Measurements from ENCODE around the gene MAP2K3. TPM values are rescaled to one million over a fixed set of nuclear protein-coding genes. Genes with fewer than 3 reads are reported as not detected.
"Not testable (repeated sequence)": the region's sequence is repeated elsewhere in the genome, so short reads cannot be mapped to it uniquely, and the experiment has no call there.

MAP2K3 gene
- total RNA-seq, 1 experiment from 2014 or later, result 98.1 TPM

DNA sequence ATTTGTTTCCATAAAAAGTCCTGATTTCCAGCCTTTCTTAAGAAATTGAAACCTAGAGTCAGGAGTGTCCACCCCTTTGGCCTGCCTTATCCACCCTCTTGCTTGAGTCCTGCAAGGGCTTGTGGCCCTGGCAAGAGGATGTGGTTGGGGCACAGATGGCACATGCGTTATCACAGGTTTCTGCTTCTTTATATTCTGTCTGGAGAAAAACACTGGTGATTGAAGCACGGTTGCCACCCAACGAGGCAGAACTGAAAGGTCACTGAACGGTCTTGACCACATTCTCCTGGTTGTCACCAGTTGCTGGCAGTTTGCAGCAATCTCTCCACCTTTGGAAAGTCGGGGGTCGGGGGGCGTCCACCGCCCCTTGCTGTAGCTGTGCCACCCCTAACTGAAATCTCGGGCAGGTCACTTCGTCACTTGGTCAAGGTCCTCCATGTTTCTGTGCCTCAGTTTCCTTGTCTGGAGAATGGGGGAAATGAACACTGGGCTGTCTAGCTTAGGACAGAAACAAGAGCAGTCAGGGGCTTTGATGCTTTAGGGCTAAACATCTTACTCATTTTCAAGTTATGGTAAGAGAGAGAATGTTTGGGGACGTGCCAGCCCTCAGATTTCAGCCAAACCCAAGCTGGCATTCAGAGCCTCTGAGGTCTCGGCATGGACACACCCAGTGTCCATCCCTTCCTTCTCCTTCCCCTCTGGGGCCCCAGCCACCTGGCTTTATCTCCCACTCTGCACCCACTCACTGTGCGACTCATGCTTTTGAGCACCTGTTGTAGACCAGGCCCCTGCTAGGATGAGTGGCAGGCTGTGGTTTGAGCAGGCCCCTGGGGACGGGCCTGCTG, 63.8 kb downstream of the MAP2K3 start:
- BruUV-seq (replicated peaks); H2AFZ ChIP-seq; H3K9me2 ChIP-seq (ENCODE audit: insufficient read depth); H3K79me2 ChIP-seq (ENCODE audit: low read depth); H3K4me1 ChIP-seq (replicated peaks; ENCODE audit: insufficient read depth); H3K36me3 ChIP-seq (ENCODE audit: low read depth); H3K27me3 ChIP-seq (ENCODE audit: insufficient read depth, low read depth); H3K27ac ChIP-seq; CTCF ChIA-PET; H4K20me1 ChIP-seq (ENCODE audit: insufficient read depth); intact Hi-C loops (cut with micrococcal nuclease; ENCODE audit: unreplicated experiment); H3K4me2 ChIP-seq; H3F3A ChIP-seq (ENCODE audit: insufficient read depth, low read depth); H3K4me3 ChIP-seq; H3K9me3 ChIP-seq (ENCODE audit: insufficient read depth, low read depth); POLR2A ChIA-PET (ENCODE audit: unreplicated experiment): not testable (repeated sequence)
- DNase-seq, result peak in 1 of 2 experiments; percentile 69

DNA sequence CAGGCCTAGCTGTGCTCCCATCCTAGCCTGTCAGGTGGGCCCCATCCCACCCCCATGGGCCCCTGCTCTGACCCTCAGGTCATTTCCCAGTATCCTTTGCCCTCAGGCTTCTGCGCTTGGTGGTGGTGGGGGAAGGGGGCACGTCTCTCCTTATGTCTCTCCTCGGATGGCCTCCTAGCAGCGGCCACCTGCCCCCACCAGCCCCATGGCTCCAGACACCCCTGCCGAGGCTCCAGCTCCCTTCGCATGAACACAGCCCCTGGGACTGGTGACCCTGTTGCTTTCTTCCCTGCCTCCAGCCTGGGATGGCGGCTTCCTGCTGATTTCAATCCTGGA, 64.4 kb downstream of the MAP2K3 start:
- H4K20me1 ChIP-seq (ENCODE audit: insufficient read depth); DNase-seq; H3K27ac ChIP-seq; H2AFZ ChIP-seq; H3K4me2 ChIP-seq; H3K79me2 ChIP-seq (ENCODE audit: low read depth); H3F3A ChIP-seq (ENCODE audit: insufficient read depth, low read depth); H3K4me1 ChIP-seq (replicated peaks; ENCODE audit: insufficient read depth); H3K36me3 ChIP-seq (ENCODE audit: low read depth); H3K9me3 ChIP-seq (ENCODE audit: insufficient read depth, low read depth); H3K4me3 ChIP-seq; CTCF ChIA-PET; H3K27me3 ChIP-seq (ENCODE audit: insufficient read depth, low read depth); H3K9me2 ChIP-seq (ENCODE audit: insufficient read depth); BruUV-seq (replicated peaks); intact Hi-C loops (cut with micrococcal nuclease; ENCODE audit: unreplicated experiment); POLR2A ChIA-PET (ENCODE audit: unreplicated experiment): not testable (repeated sequence)

DNA sequence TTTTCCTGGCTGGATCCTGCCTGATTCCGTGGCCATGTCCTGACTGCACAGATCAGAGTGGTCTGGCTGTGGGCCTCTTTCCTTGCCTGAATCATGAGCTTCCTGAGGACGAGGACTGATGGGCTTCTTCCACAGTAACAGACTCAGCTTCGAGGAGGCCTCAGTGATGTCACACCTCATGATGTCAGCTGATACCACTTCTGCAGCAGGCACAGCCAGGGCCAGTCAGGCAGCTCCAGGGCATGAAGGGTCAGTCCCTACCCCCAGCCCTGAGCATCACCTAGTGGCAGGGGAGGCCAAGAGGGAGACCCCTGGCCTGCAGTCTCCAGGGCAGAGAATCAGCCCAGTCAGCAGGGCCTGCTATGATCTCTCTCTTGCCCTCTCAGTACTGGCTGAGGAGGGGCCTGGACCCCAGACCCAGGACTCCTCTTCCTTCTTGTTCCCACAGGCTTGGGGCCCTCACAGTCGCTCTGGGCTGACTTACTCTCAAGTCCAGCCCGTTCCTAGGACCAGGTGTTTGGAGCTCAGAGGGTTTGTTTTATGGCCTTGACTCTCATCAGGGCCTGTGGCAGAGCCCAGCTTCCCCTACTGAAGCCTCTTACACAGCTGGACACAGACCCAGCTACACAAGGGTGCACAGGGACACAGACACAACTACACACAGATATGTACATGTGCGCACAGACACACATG, 65.0 kb downstream of the MAP2K3 start:
- H3K27ac ChIP-seq; H3K36me3 ChIP-seq (ENCODE audit: low read depth); H3K9me2 ChIP-seq (ENCODE audit: insufficient read depth); H2AFZ ChIP-seq; H3K79me2 ChIP-seq (ENCODE audit: low read depth); intact Hi-C loops (cut with micrococcal nuclease; ENCODE audit: unreplicated experiment); H3K4me2 ChIP-seq; H3F3A ChIP-seq (ENCODE audit: insufficient read depth, low read depth); H3K27me3 ChIP-seq (ENCODE audit: insufficient read depth, low read depth); H3K4me1 ChIP-seq (replicated peaks; ENCODE audit: insufficient read depth); POLR2A ChIA-PET (ENCODE audit: unreplicated experiment); H3K9me3 ChIP-seq (ENCODE audit: insufficient read depth, low read depth); DNase-seq; H4K20me1 ChIP-seq (ENCODE audit: insufficient read depth); CTCF ChIA-PET; BruUV-seq (replicated peaks); H3K4me3 ChIP-seq: not testable (repeated sequence)

DNA sequence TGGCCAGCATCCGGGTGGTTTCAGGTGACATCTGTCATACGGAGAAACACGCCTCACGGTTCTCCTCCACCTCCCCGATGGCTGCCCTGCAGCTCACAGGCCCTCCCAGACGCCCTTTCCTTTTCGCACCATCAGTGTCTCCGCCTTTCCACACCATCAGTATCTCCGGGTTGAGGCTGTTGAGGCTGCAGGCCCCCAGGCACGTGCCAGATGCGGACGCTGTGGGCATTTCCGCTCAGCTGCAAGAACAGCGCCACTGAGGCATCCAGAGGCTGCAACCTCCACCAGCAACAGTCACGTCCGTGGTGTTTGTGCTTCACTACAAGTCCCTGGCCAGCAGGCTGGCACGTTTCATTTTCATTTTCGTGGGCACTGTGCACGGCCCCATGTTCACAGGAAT, 66.0 kb downstream of the MAP2K3 start:
- intact Hi-C loops (cut with micrococcal nuclease; ENCODE audit: unreplicated experiment); H4K20me1 ChIP-seq (ENCODE audit: insufficient read depth); POLR2A ChIA-PET (ENCODE audit: unreplicated experiment); H3K9me3 ChIP-seq (ENCODE audit: insufficient read depth, low read depth); H3K36me3 ChIP-seq (ENCODE audit: low read depth); H3K4me2 ChIP-seq; H3K27me3 ChIP-seq (ENCODE audit: insufficient read depth, low read depth); DNase-seq; BruUV-seq (replicated peaks); H3K9me2 ChIP-seq (ENCODE audit: insufficient read depth); H3K79me2 ChIP-seq (ENCODE audit: low read depth); H3K27ac ChIP-seq; H3F3A ChIP-seq (ENCODE audit: insufficient read depth, low read depth); H3K4me3 ChIP-seq; H2AFZ ChIP-seq; H3K4me1 ChIP-seq (replicated peaks; ENCODE audit: insufficient read depth); CTCF ChIA-PET: not testable (repeated sequence)

DNA sequence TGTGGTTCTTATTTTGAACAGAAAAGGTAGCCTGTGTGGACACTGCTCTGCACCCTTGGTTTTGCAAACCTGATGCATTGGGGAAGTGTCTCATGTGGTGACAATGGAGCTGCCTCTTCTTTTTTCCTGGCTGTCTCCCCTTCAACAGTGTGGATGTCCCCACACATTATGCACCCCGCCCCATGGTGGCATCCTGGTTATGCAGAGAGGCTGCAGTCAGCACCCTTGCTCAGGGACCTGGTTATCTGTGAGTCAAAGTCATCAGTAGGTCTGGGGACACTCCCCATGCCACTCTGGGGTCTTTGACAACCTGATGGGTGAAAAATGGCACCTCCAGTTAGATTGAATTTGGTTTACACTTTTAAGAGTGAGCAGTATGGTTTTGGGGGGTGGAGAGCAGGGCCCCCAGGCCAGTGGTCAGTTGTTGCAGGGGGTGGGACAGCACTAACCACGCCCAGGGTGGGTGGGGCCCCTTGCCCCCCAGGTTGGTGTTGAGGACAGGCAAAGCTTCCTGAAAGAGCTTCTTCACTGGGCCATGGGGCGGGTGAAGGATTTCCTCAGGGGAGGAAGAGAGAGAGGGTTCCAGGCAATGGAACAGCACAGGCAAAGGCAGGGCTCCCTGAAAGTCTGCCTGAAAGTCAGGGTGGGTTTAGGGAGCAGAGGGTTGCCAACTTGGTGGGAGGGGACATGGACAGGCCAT, 67.0 kb downstream of the MAP2K3 start:
- intact Hi-C loops (cut with micrococcal nuclease; ENCODE audit: unreplicated experiment), result no loop called here
- H3K9me3 ChIP-seq (ENCODE audit: insufficient read depth, low read depth), result no peaks in the 10 kb centered on the region
- no peak for DNase-seq
- H3F3A ChIP-seq (ENCODE audit: insufficient read depth, low read depth), result no peaks in the 10 kb centered on the region; the same call in 1 of the 2 replicates
- no peak for TF ChIP-seq EZH2 (IDR thresholded peaks at IDR 0.05; ENCODE audit: low read depth)
- TF ChIP-seq, protein P1, sequence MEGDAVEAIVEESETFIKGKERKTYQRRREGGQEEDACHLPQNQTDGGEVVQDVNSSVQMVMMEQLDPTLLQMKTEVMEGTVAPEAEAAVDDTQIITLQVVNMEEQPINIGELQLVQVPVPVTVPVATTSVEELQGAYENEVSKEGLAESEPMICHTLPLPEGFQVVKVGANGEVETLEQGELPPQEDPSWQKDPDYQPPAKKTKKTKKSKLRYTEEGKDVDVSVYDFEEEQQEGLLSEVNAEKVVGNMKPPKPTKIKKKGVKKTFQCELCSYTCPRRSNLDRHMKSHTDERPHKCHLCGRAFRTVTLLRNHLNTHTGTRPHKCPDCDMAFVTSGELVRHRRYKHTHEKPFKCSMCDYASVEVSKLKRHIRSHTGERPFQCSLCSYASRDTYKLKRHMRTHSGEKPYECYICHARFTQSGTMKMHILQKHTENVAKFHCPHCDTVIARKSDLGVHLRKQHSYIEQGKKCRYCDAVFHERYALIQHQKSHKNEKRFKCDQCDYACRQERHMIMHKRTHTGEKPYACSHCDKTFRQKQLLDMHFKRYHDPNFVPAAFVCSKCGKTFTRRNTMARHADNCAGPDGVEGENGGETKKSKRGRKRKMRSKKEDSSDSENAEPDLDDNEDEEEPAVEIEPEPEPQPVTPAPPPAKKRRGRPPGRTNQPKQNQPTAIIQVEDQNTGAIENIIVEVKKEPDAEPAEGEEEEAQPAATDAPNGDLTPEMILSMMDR (conservative IDR thresholded peaks at IDR 0.05), result no peak
- H2AFZ ChIP-seq, result no peak overlapping the region
- H3K36me3 ChIP-seq (ENCODE audit: low read depth), result no peaks in the 10 kb centered on the region
- no peaks in the 10 kb centered on the region for H3K9me2 ChIP-seq (ENCODE audit: insufficient read depth)
- no peaks in the 10 kb centered on the region for H3K27me3 ChIP-seq (ENCODE audit: insufficient read depth, low read depth)
- H3K27ac ChIP-seq, result no peak overlapping the region
- CTCF ChIA-PET, result interaction anchor here (0.6 kb wide), 1 partner anchor 498 kb away, joined by 3 read pairs; no protein-coding TSS in a partner anchor
- POLR2A ChIA-PET (ENCODE audit: unreplicated experiment), result interaction anchor here (0.6 kb wide), 1 partner anchor 388 kb away, joined by 6 read pairs; no protein-coding TSS in a partner anchor
- H3K4me3 ChIP-seq, result no peak overlapping the region
- no peaks in the 10 kb centered on the region for H3K79me2 ChIP-seq (ENCODE audit: low read depth)
- H3K4me2 ChIP-seq, result no peak overlapping the region
- BruUV-seq (replicated peaks), result no TSS peak
- no peaks in the 10 kb centered on the region for H3K4me1 ChIP-seq (replicated peaks; ENCODE audit: insufficient read depth)
- no peaks in the 10 kb centered on the region for H4K20me1 ChIP-seq (ENCODE audit: insufficient read depth)

Data from PC-9 (cell line).